C4-2B (cell line): ENCODE measurements around the gene RETREG2.

ENCODE experiments used
- CTCF ChIP-seq: fragments of 450-650 bp; conservative IDR thresholded peaks from 2 replicates; pipeline ENCODE4 v1.5.1; 2017; ENCODE audit warnings: mild to moderate bottlenecking
- ZFX ChIP-seq: fragments of 450-650 bp; IDR thresholded peaks from 2 replicates; pipeline ENCODE4 v1.6.1; 2017

GRCh38 chr2:219167997-219168396 is 10.1 kb upstream of the RETREG2 start:
- TF ChIP-seq CTCF (no peak), ZFX (no peak)
